Mucosa of descending colon (tissue), 3 donors: Measurements from ENCODE around the gene C17orf113. TPM values are rescaled to one million over a fixed set of nuclear protein-coding genes. Genes with fewer than 3 reads are reported as not detected.
A peak's percentile ranks its signal among the peaks of the same experiment; 100 is the strongest.

ENCODE experiments used
- ATAC-seq: fragments of 200-7000 bp; cut with Tn5 transposase; one replicate; pipeline ENCODE4 v1.9.1; 2020; ENCODE audit warnings: mild to moderate bottlenecking, moderate library complexity
- DNase-seq, 3 donors: peaks; one replicate each; pipeline ENCODE4 v3.0.0-alpha.2; 2020
- H3K36me3 ChIP-seq: fragments of 200-600 bp; one replicate; pipeline ENCODE4 v1.8.0; 2021; ENCODE audit warnings: low read depth, mild to moderate bottlenecking
- H3K4me1 ChIP-seq: fragments of 200-600 bp; one replicate; pipeline ENCODE4 v1.8.0; 2021; ENCODE audit warnings: low read depth, mild to moderate bottlenecking
- H3K4me3 ChIP-seq: fragments of 200-600 bp; one replicate; pipeline ENCODE4 v1.8.0; 2021; ENCODE audit warnings: mild to moderate bottlenecking
- H3K9me3 ChIP-seq: fragments of 200-600 bp; one replicate; pipeline ENCODE4 v1.8.0; 2021; ENCODE audit warnings: mild to moderate bottlenecking
- CTCF ChIP-seq: fragments of 200-600 bp; IDR thresholded peaks from one replicate; pipeline ENCODE4 v1.8.0; 2022; ENCODE audit warnings: antibody characterized with exemption, mild to moderate bottlenecking
- intact Hi-C, 2 donors: fragments of 100-400 bp; cut with DNase I in 1 of 2; cut with micrococcal nuclease in 1 of 2; formaldehyde crosslinking; loops; one replicate each; pipeline versions ENCODE4 v1.11.0 to v1.11.1; 2022; cut with DNase I, micrococcal nuclease
- total RNA-seq, 3 donors: library from RNA; stranded (reverse); fragmentation: NEBNext Ultra II Directional in 2 of 3; extraction: Animal tissue kit (Norgen Biotek cat#: 25700) in 2 of 3; gene quantifications; one replicate each; pipeline versions ENCODE4 v1.2.1 to v1.2.4, GENCODE V29; 2021 to 2023
- donor health status: DM: no; HTN: no; CAD: no; lungs with moderate emphysema.
- donor health status: DM: no; HTN: no; CAD: no.
- donor health status: DM: no; HTN: yes; CAD: no.

The C17orf113 gene
- total RNA-seq, 3 donors from 2014 or later: 1.2 to 3.8 (median 2.0) TPM

DNA sequence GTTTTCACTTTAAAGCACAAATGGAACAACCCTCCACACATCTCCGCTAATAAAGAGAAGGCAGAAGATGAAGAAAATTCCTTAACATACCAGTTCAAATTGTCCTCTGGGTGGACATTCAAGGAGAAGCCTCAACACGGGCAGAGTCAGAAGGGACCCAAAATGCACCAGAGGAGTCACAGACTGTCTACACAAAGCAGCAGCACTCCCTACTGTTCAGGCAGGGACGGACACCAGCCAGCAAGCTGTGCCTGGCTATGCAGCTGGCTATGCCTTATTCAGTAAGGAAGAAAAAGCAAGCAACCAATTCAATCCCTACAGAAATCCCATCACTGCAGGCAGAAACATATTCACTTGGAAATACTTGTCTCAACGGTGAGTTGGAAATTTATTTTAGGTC, 41.2 kb downstream of the C17orf113 start:
- H3K4me3 ChIP-seq: no peak overlapping the region
- intact Hi-C loops: no loop called here
- TF ChIP-seq CTCF: no peak
- DNase-seq (no peak), ATAC-seq (peak; percentile 52)
- no peaks in the 10 kb centered on the region for H3K36me3 ChIP-seq
- peaks cover 10% of the 10 kb centered on the region for H3K4me1 ChIP-seq
- no peaks in the 10 kb centered on the region for H3K9me3 ChIP-seq

DNA sequence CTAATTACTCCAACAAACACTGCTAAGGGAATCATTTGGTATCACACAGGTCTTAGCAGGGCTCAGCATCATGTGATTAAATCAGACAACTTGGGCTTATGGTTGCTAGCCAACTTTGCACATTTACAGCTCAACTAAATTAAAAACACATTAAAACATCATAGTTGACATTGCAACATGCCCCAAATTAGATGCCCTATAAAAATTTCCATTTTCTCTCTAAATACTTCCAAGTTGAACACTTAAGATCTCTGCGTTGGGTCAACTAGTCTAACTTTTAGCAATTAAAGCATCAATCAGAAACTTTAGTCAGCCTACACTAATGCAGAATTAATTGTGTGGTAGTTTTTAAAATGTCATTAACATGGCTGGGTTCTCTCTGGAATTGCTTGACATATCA, 45.2 kb downstream of the C17orf113 start:
- no peak for TF ChIP-seq CTCF
- peaks cover 32% of the 10 kb centered on the region for H3K4me1 ChIP-seq
- H3K9me3 ChIP-seq: no peaks in the 10 kb centered on the region
- no peak overlapping the region for H3K4me3 ChIP-seq
- intact Hi-C loops: no loop called here
- H3K36me3 ChIP-seq: no peaks in the 10 kb centered on the region
- no peak for ATAC-seq
- no peak for DNase-seq

DNA sequence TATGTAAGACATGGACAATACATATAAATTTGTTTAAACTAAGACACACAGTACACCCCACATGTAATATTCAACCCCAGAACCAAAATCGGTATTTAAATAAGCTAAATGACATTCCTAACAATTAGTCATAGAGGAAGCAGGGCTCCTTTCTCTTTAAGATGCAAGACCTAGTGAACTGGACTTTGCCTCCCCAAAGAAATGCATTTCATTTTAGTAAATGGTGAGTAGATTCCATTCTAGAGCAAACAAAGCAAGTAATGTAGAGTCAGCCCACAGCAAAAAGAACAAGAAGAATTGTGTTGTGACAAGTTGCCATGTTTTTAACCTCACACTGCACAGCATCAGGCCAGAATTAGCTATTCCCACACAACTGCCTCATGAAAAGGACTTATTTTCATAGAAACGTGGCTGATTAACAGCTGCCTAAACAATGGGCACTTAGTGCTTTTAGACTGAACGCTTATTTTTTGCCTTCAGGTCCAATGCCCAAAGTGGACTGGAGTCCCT, 47.6 kb downstream of the C17orf113 start:
- Histone ChIP-seq H3K9me3 (no peaks in the 10 kb centered on the region), H3K36me3 (peaks cover 5% of the 10 kb centered on the region), H3K4me3 (no peak overlapping the region), H3K4me1 (peaks cover 35% of the 10 kb centered on the region)
- TF ChIP-seq CTCF: no peak
- intact Hi-C loops: no loop called here
- ATAC-seq (peak; percentile 81), DNase-seq (no peak)

- Histone ChIP-seq H3K4me3 (no peak overlapping the region), H3K36me3 (peaks cover 7% of the 10 kb centered on the region), H3K4me1 (peaks cover 35% of the 10 kb centered on the region), H3K9me3 (no peaks in the 10 kb centered on the region)
- DNase-seq: no peak
- intact Hi-C loops: no loop called here
- no peak for ATAC-seq
- TF ChIP-seq CTCF: no peak
These were observed 48.1 kb downstream of the C17orf113 start for GRCh38 chr17:42002175-42002791.

DNA sequence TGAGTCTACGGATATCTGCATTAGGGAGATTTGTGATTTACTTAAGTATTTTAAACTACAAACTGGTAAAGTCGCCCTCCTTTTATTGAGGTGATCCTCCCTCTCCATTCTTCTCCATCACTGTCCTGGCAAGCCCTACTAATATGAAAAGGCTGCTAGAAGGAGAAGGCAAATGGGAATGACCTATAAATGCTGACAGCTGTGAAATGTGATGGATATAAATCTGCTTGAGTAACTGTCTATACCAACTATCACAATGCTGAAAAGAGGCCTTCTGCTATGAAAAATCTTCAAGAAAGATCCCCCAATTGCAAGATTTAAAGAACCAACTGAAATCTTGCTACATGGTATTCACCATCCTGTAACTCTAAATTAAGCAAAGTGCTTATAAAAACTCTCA, 48.7 kb downstream of the C17orf113 start:
- intact Hi-C loops: no loop called here
- TF ChIP-seq CTCF: no peak
- ATAC-seq: no peak
- Histone ChIP-seq H3K4me1 (peaks cover 35% of the 10 kb centered on the region), H3K36me3 (peaks cover 7% of the 10 kb centered on the region), H3K9me3 (no peaks in the 10 kb centered on the region), H3K4me3 (no peak overlapping the region)
- no peak for DNase-seq
